Psoas muscle (tissue), 8 donors: Measurements from ENCODE around the gene ZNF774. TPM values are rescaled to one million over a fixed set of nuclear protein-coding genes. Genes with fewer than 3 reads are reported as not detected.
"Not testable (repeated sequence)": the region's sequence is repeated elsewhere in the genome, so short reads cannot be mapped to it uniquely, and the experiment has no call there.

ENCODE experiments used
- ATAC-seq, 4 donors: fragments of 200-7000 bp; cut with Tn5 transposase; one replicate each; pipeline ENCODE4 v1.9.1; 2020; ENCODE audit warnings: moderate library complexity in 3 of 4, mild to moderate bottlenecking in 2 of 4
- DNase-seq, 2 donors: peaks; one replicate each; pipeline ENCODE4 v3.0.0-alpha.2; 2020
- H3K27ac ChIP-seq: fragments of 200-600 bp; one replicate; pipeline ENCODE4 v1.8.0; 2022
- H3K27me3 ChIP-seq, 3 donors: fragments of 200-600 bp in 1 of 3; one replicate each; pipeline versions ENCODE4 v1.6.1 to v1.8.0; 2013 to 2022; ENCODE audit warnings: low read length in 2 of 3, mild to moderate bottlenecking in 2 of 3, moderate library complexity in 1 of 3; ENCODE audit not compliant: insufficient read depth in 3 of 3
- H3K36me3 ChIP-seq, 2 donors: fragments of 200-600 bp in 1 of 2; one replicate each; pipeline versions ENCODE4 v1.6.1 to v1.8.0; 2013 to 2022; ENCODE audit warnings: low read depth in 1 of 2, mild to moderate bottlenecking in 1 of 2, moderate library complexity in 1 of 2; ENCODE audit not compliant: insufficient read depth in 1 of 2
- H3K4me1 ChIP-seq: fragments of 200-600 bp; one replicate; pipeline ENCODE4 v1.8.0; 2022
- H3K4me3 ChIP-seq: fragments of 200-600 bp; one replicate; pipeline ENCODE4 v1.8.0; 2022; ENCODE audit warnings: mild to moderate bottlenecking
- H3K9me3 ChIP-seq: fragments of 200-600 bp; one replicate; pipeline ENCODE4 v1.8.0; 2022
- CTCF ChIP-seq: fragments of 200-600 bp; IDR thresholded peaks from one replicate; pipeline ENCODE4 v1.8.0; 2022; ENCODE audit warnings: antibody characterized with exemption
- WGBS, 3 donors: extraction: QIAGEN DNeasy Blood & Tissue Kit; methylation state at CpG; one replicate each; pipeline versions ENCODE4 v1.1.6 to v1.1.7; 2013; 5-methylcytosine and 5-hydroxymethylcytosine counted together
- intact Hi-C, 2 donors: fragments of 100-400 bp; cut with DNase I; formaldehyde crosslinking; loops; one replicate each; pipeline versions ENCODE4 v1.11.0 to v1.14.2; 2022
- polyA plus RNA-seq, 3 donors: library from polyadenylated mRNA; stranded (reverse); fragments of 200-250 nt; gene quantifications; one replicate each; pipeline ENCODE4 v1.2.3, GENCODE V29; 2013
- total RNA-seq, 4 donors: library from RNA; stranded (reverse); fragmentation: NEBNext Ultra II Directional in 2 of 4; extraction: Animal tissue kit (Norgen Biotek cat#: 25700) in 2 of 4; gene quantifications; one replicate each; pipeline versions ENCODE4 v1.2.1 to v1.2.4, GENCODE V29; 2021 to 2023
- donor health status: healthy with polysubstance abuse.
- donor health status: DM: no; HTN: no; CAD: no; lungs with moderate emphysema.
- donor health status: Bipolar disorder and iron deficiency.
- donor health status: healthy.
- donor health status: DM: yes; HTN: yes; CAD: no.
- donor health status: DM: no; HTN: no; CAD: no.
- donor health status: DM: no; HTN: no; CAD: no.
- donor health status: DM: yes; HTN: yes; CAD: no.

The ZNF774 gene
- total and polyA plus RNA-seq, 7 donors = 2.8 to 19.6 (median 7.9) TPM

- intact Hi-C loops = no loop called here
- WGBS, 3 donors = 43 to 56% (median 49%) methylated on average over 3 of the region's 3 CpGs
- H3K27ac ChIP-seq = peak overlapping the region; percentile 41
- ATAC-seq = no peak
- no peak overlapping the region for H3K4me3 ChIP-seq
- H3K9me3 ChIP-seq = no peaks in the 10 kb centered on the region
- DNase-seq = no peak
- TF ChIP-seq CTCF = no peak
- peaks cover 80% of the 10 kb centered on the region for H3K4me1 ChIP-seq
- no peaks in the 10 kb centered on the region for H3K36me3 ChIP-seq
- H3K27me3 ChIP-seq = no peaks in the 10 kb centered on the region
Measured at GRCh38 chr15:90407336-90407735, 55.3 kb downstream of the ZNF774 start.

- TF ChIP-seq CTCF = no peak
- no peak overlapping the region for H3K4me3 ChIP-seq
- no peaks in the 10 kb centered on the region for H3K36me3 ChIP-seq
- no peak overlapping the region for H3K27ac ChIP-seq
- H3K9me3 ChIP-seq = no peaks in the 10 kb centered on the region
- intact Hi-C loops = no loop called here
- DNase-seq (no peak), ATAC-seq (no peak)
- H3K4me1 ChIP-seq = peaks cover 80% of the 10 kb centered on the region
- H3K27me3 ChIP-seq = no peaks in the 10 kb centered on the region
- WGBS, 3 donors = 76 to 83% (median 82%) methylated on average over 2 of the region's 2 CpGs
Measured at GRCh38 chr15:90407871-90408317, 55.8 kb downstream of the ZNF774 start.

GRCh38 chr15:90408657-90409056 lies 56.6 kb downstream of the ZNF774 start:
- no peak overlapping the region for H3K27ac ChIP-seq
- H3K4me1 ChIP-seq = peaks cover 80% of the 10 kb centered on the region
- no peak for TF ChIP-seq CTCF
- H3K36me3 ChIP-seq = no peaks in the 10 kb centered on the region
- no peak overlapping the region for H3K4me3 ChIP-seq
- H3K27me3 ChIP-seq = no peaks in the 10 kb centered on the region
- ATAC-seq = no peak
- H3K9me3 ChIP-seq = no peaks in the 10 kb centered on the region
- WGBS, 3 donors = 85 to 97% (median 88%) methylated on average over 3 of the region's 3 CpGs
- intact Hi-C loops = no loop called here
- DNase-seq = no peak

- H3K27me3 ChIP-seq, H3K9me3 ChIP-seq, DNase-seq, H3K36me3 ChIP-seq, H3K4me3 ChIP-seq, ATAC-seq, H3K27ac ChIP-seq, intact Hi-C loops: not testable (repeated sequence)
- WGBS, 3 donors = 92 to 94% (median 94%) methylated on average over 3 of the region's 3 CpGs
- peaks cover 80% of the 10 kb centered on the region for H3K4me1 ChIP-seq
Measured at GRCh38 chr15:90409587-90409986, 57.5 kb downstream of the ZNF774 start.

GRCh38 chr15:90410316-90410715 lies 58.2 kb downstream of the ZNF774 start:
- H3K27ac ChIP-seq, H3K9me3 ChIP-seq, ATAC-seq, H3K36me3 ChIP-seq, H3K4me3 ChIP-seq, H3K27me3 ChIP-seq, DNase-seq, intact Hi-C loops: not testable (repeated sequence)
- 98% methylated on average over 3 to 4 of the region's 4 CpGs for WGBS, 3 donors
- H3K4me1 ChIP-seq = peaks cover 80% of the 10 kb centered on the region

- Histone ChIP-seq H3K9me3 (no peaks in the 10 kb centered on the region), H3K4me1 (peaks cover 76% of the 10 kb centered on the region), H3K27ac (no peak overlapping the region), H3K27me3 (no peaks in the 10 kb centered on the region), H3K36me3 (no peaks in the 10 kb centered on the region), H3K4me3 (no peak overlapping the region)
- DNase-seq (no peak), ATAC-seq (no peak)
- intact Hi-C loops = no loop called here
- TF ChIP-seq CTCF = no peak
- 89 to 93% (median 91%) methylated on average over 2 of the region's 2 CpGs for WGBS, 3 donors
Measured at GRCh38 chr15:90411176-90411575, 59.1 kb downstream of the ZNF774 start.
